Neutrophil (primary cell): Measurements from ENCODE around the gene PRKG1.

ENCODE experiments used
- H3K27ac ChIP-seq: fragments of 200-600 bp; sonication (generic); 2 replicates; pipeline ENCODE4 v1.5.1; 2016; ENCODE audit warnings: mild to moderate bottlenecking, moderate library complexity
- H3K27me3 ChIP-seq: fragments of 200-600 bp; sonication (generic); 2 replicates; pipeline ENCODE4 v1.6.0; 2016; ENCODE audit warnings: mild to moderate bottlenecking
- H3K36me3 ChIP-seq: fragments of 200-600 bp; sonication (generic); 2 replicates; pipeline ENCODE4 v1.5.1; 2017
- H3K4me1 ChIP-seq, 2 experiments: fragments of 200-600 bp in 1 of 2; sonication (generic) in 1 of 2; 1 replicate in 1 of 2; 2 replicates in 1 of 2; pipeline versions ENCODE4 v1.5.1 to v1.6.1; 2013 to 2016; ENCODE audit warnings: low read depth in 1 of 2, low read length in 1 of 2, mild to moderate bottlenecking in 1 of 2, moderate library complexity in 1 of 2; ENCODE audit not compliant: control insufficient read depth in 1 of 2, insufficient read depth in 1 of 2
- H3K4me3 ChIP-seq, 2 experiments: fragments of 200-600 bp in 1 of 2; sonication (generic) in 1 of 2; 1 replicate in 1 of 2; 2 replicates in 1 of 2; pipeline ENCODE4 v1.5.1; 2013 to 2016; ENCODE audit warnings: low read depth in 1 of 2, low read length in 1 of 2, mild to moderate bottlenecking in 1 of 2, moderate library complexity in 1 of 2
- H3K9me3 ChIP-seq: fragments of 200-600 bp; sonication (generic); 2 replicates; pipeline ENCODE4 v1.5.1; 2016
- CTCF ChIP-seq: fragments of 200-600 bp; sonication (generic); IDR thresholded peaks from 2 replicates; pipeline ENCODE4 v1.5.1; 2016; ENCODE audit warnings: antibody characterized with exemption

The PRKG1 gene

GRCh38 chr10:51896849-51897248 is 822.6 kb downstream of the PRKG1 start:
- H3K27me3 ChIP-seq: no peaks in the 10 kb centered on the region
- no peak overlapping the region for H3K27ac ChIP-seq
- no peaks in the 10 kb centered on the region for H3K36me3 ChIP-seq
- no peak overlapping the region for H3K4me3 ChIP-seq
- H3K9me3 ChIP-seq: no peaks in the 10 kb centered on the region
- no peak for TF ChIP-seq CTCF
- no peaks in the 10 kb centered on the region for H3K4me1 ChIP-seq

- no peak overlapping the region for H3K27ac ChIP-seq
Observed at GRCh38 chr10:51897560-51897959, 823.3 kb downstream of the PRKG1 start.

GRCh38 chr10:51900180-51900579 is 825.9 kb downstream of the PRKG1 start:
- H3K36me3 ChIP-seq: no peaks in the 10 kb centered on the region
- TF ChIP-seq CTCF: no peak
- H3K9me3 ChIP-seq: no peaks in the 10 kb centered on the region
- H3K4me1 ChIP-seq: no peaks in the 10 kb centered on the region
- H3K4me3 ChIP-seq: no peak overlapping the region
- H3K27me3 ChIP-seq: no peaks in the 10 kb centered on the region
- H3K27ac ChIP-seq: no peak overlapping the region

More at GRCh38 chr10:51897560-51897959, 823.3 kb downstream of the PRKG1 start:
- Histone ChIP-seq H3K4me1 (no peaks in the 10 kb centered on the region), H3K9me3 (no peaks in the 10 kb centered on the region), H3K36me3 (no peaks in the 10 kb centered on the region), H3K4me3 (no peak overlapping the region), H3K27me3 (no peaks in the 10 kb centered on the region)
- no peak for TF ChIP-seq CTCF

GRCh38 chr10:51903675-51904074 is 829.4 kb downstream of the PRKG1 start:
- Histone ChIP-seq H3K4me3 (no peak overlapping the region), H3K9me3 (no peaks in the 10 kb centered on the region), H3K36me3 (no peaks in the 10 kb centered on the region), H3K4me1 (no peaks in the 10 kb centered on the region), H3K27me3 (no peaks in the 10 kb centered on the region), H3K27ac (no peak overlapping the region)
- TF ChIP-seq CTCF: no peak

- Histone ChIP-seq H3K36me3 (no peaks in the 10 kb centered on the region), H3K27me3 (no peaks in the 10 kb centered on the region), H3K27ac (no peak overlapping the region), H3K4me3 (no peak overlapping the region), H3K9me3 (no peaks in the 10 kb centered on the region), H3K4me1 (no peaks in the 10 kb centered on the region)
- no peak for TF ChIP-seq CTCF
Observed at GRCh38 chr10:51905032-51905431, 830.7 kb downstream of the PRKG1 start.

GRCh38 chr10:51907361-51907760 is 833.1 kb downstream of the PRKG1 start:
- TF ChIP-seq CTCF: no peak
- Histone ChIP-seq H3K4me1 (no peaks in the 10 kb centered on the region), H3K36me3 (no peaks in the 10 kb centered on the region), H3K4me3 (no peak overlapping the region), H3K9me3 (no peaks in the 10 kb centered on the region), H3K27me3 (no peaks in the 10 kb centered on the region), H3K27ac (no peak overlapping the region)
